HCT116 (cell line): ENCODE results near the gene PRCC. TPM values are rescaled to one million over a fixed set of nuclear protein-coding genes. Genes with fewer than 3 reads are reported as not detected.

Source experiments
- ATAC-seq: fragments of 200-7000 bp; cut with Tn5 transposase; 2 replicates; pipeline ENCODE4 v1.9.1; 2020; ENCODE audit warnings: mild to moderate bottlenecking, moderate library complexity
- BruUV-seq: library from RNA; stranded (reverse); fragments of 400-500 nt; replicated peaks from 2 replicates; lab custom pipeline; 2021; lab: Mats Ljungman, UMichigan
- CTCF ChIA-PET: fragments of 300-600 bp; sonication (Branson Sonifier 250); formaldehyde crosslinking; loops from one replicate; lab custom pipeline; 2021; ENCODE audit warnings: antibody characterized with exemption; lab: Charles Lee
- POLR2A ChIA-PET: fragments of 300-600, 350-600 bp; sonication (Branson Sonifier 250); formaldehyde crosslinking; loops from one replicate; lab custom pipeline; 2021; ENCODE audit warnings: antibody characterized with exemption; lab: Charles Lee
- RAD21 ChIA-PET, 2 experiments: fragments of 300-600 bp; sonication (Branson Sonifier 250); formaldehyde crosslinking; loops; one replicate each; lab custom pipeline; 2023; ENCODE audit warnings: low total read pairs in 2 of 2; ENCODE audit not compliant: uncharacterized antibody in 2 of 2, unreplicated experiment in 2 of 2, low non-redundant PET in 1 of 2; lab: Charles Lee
- DNase-seq: peaks from one replicate; pipeline ENCODE4 v3.0.0-alpha.2; 2010; ENCODE audit warnings: low read depth, low spot score
- H2AFZ ChIP-seq: fragments of 200-600 bp; shearing (Covaris generic), sonication (generic); 2 replicates; pipeline ENCODE4 v1.6.1; 2017; ENCODE audit warnings: low read depth, mixed run types, mixed read lengths, antibody characterized with exemption, low read length; ENCODE audit not compliant: poor library complexity, severe bottlenecking
- H3K27ac ChIP-seq: 2 replicates; pipeline ENCODE4 v1.5.1; 2012; ENCODE audit warnings: low read depth, low read length
- H3K27me3 ChIP-seq: fragments of 200-600 bp; sonication (generic); 2 replicates; pipeline ENCODE4 v1.6.1; 2016; ENCODE audit warnings: mixed run types, low read length, mixed read lengths; ENCODE audit not compliant: insufficient read depth
- H3K36me3 ChIP-seq, 2 experiments: fragments of 200-500 bp in 1 of 2; fragments of 200-600 bp in 1 of 2; sonication (Bioruptor generic) in 1 of 2; sonication (generic) in 1 of 2; 2 replicates each; pipeline versions ENCODE4 v1.5.1 to v1.6.1; 2014 to 2016; ENCODE audit warnings: low read length in 2 of 2, inconsistent platforms in 1 of 2, mixed read lengths in 1 of 2, mixed run types in 1 of 2; ENCODE audit not compliant: insufficient read depth in 2 of 2, control insufficient read depth in 1 of 2
- H3K4me1 ChIP-seq, 2 experiments: fragments of 200-600 bp in 1 of 2; sonication (generic) in 1 of 2; 2 replicates each; pipeline versions ENCODE4 v1.5.1 to v1.6.1; 2012 to 2017; ENCODE audit warnings: low read length in 2 of 2, inconsistent platforms in 1 of 2, mild to moderate bottlenecking in 1 of 2, mixed read lengths in 1 of 2, mixed run types in 1 of 2, moderate library complexity in 1 of 2; ENCODE audit not compliant: insufficient read depth in 2 of 2, control insufficient read depth in 1 of 2
- H3K4me2 ChIP-seq: fragments of 200-600 bp; sonication (generic); 2 replicates; pipeline ENCODE4 v1.6.1; 2017; ENCODE audit warnings: mixed run types, low read length, mixed read lengths
- H3K4me3 ChIP-seq, 2 experiments: fragments of 200-600 bp in 1 of 2; sonication (generic) in 1 of 2; replicated peaks in 1 of 2; 2 replicates each; pipeline ENCODE4 v1.5.1; 2011 to 2016; ENCODE audit warnings: low read length in 2 of 2, control low read depth in 1 of 2, low read depth in 1 of 2, mild to moderate bottlenecking in 1 of 2, mixed read lengths in 1 of 2, mixed run types in 1 of 2
- H3K79me2 ChIP-seq: fragments of 200-600 bp; sonication (generic); 2 replicates; pipeline ENCODE4 v1.6.1; 2017; ENCODE audit warnings: mild to moderate bottlenecking, mixed run types, low read length, moderate library complexity, mixed read lengths; ENCODE audit not compliant: insufficient read depth
- H3K9ac ChIP-seq: fragments of 200-600 bp; sonication (generic); 2 replicates; pipeline ENCODE4 v1.6.1; 2016; ENCODE audit warnings: low read length, mixed read lengths
- H3K9me2 ChIP-seq: fragments of 200-600 bp; sonication (generic), shearing (Covaris generic); 2 replicates; pipeline ENCODE4 v1.6.1; 2017; ENCODE audit warnings: mixed run types, mild to moderate bottlenecking, moderate library complexity; ENCODE audit not compliant: insufficient read depth
- H3K9me3 ChIP-seq, 2 experiments: fragments of 200-500 bp in 1 of 2; fragments of 200-600 bp in 1 of 2; sonication (Bioruptor generic) in 1 of 2; sonication (generic) in 1 of 2; 2 replicates each; pipeline ENCODE4 v1.6.1; 2014 to 2017; ENCODE audit warnings: low read length in 2 of 2, mixed read lengths in 2 of 2, inconsistent platforms in 1 of 2, low read depth in 1 of 2, mild to moderate bottlenecking in 1 of 2, mixed run types in 1 of 2, moderate library complexity in 1 of 2; ENCODE audit not compliant: control insufficient read depth in 1 of 2, insufficient read depth in 1 of 2
- H4K20me1 ChIP-seq: fragments of 200-600 bp; sonication (generic), shearing (Covaris generic); 2 replicates; pipeline ENCODE4 v1.6.1; 2017; ENCODE audit warnings: mixed run types, mild to moderate bottlenecking, moderate library complexity; ENCODE audit not compliant: insufficient read depth
- ATF3 ChIP-seq: IDR thresholded peaks from 2 replicates; pipeline ENCODE4 v1.6.1; 2012
- CBX3 ChIP-seq: IDR thresholded peaks from 2 replicates; pipeline ENCODE4 v1.6.1; 2012; ENCODE audit warnings: low read depth
- CTCF ChIP-seq, 3 experiments: fragments of 200-600 bp in 1 of 3; sonication (generic) in 1 of 3; IDR thresholded peaks in 2 of 3; conservative IDR thresholded peaks in 1 of 3; 2 replicates each; pipeline ENCODE4 v1.5.1; 2012 to 2017; ENCODE audit warnings: low read depth in 2 of 3, low read length in 2 of 3, antibody characterized with exemption in 1 of 3, borderline replicate concordance in 1 of 3, control low read depth in 1 of 3, mild to moderate bottlenecking in 1 of 3, mixed read lengths in 1 of 3, mixed run types in 1 of 3, moderate library complexity in 1 of 3; ENCODE audit not compliant: insufficient read depth in 1 of 3
- EGR1 ChIP-seq: IDR thresholded peaks from 2 replicates; pipeline ENCODE4 v1.6.1; 2012; ENCODE audit warnings: low read depth
- ELF1 ChIP-seq: IDR thresholded peaks from 2 replicates; pipeline ENCODE4 v1.6.1; 2012; ENCODE audit warnings: low read depth, borderline replicate concordance
- EZH2phosphoT487 ChIP-seq: fragments of 200-600 bp; IDR thresholded peaks from 2 replicates; pipeline ENCODE4 v1.6.1; 2018; ENCODE audit warnings: antibody characterized with exemption, borderline replicate concordance
- FOSL1 ChIP-seq: IDR thresholded peaks from 2 replicates; pipeline ENCODE4 v1.6.1; 2012; ENCODE audit warnings: low read depth
- JUND ChIP-seq: IDR thresholded peaks from 2 replicates; pipeline ENCODE4 v1.6.1; 2012
- POLR2A ChIP-seq: IDR thresholded peaks from 2 replicates; pipeline ENCODE4 v1.7.0; 2011; ENCODE audit warnings: borderline replicate concordance; ENCODE audit not compliant: insufficient read depth, insufficient read length; ENCODE audit errors: extremely low read depth
- POLR2AphosphoS5 ChIP-seq: IDR thresholded peaks from 2 replicates; pipeline ENCODE4 v1.6.1; 2011; ENCODE audit warnings: mild to moderate bottlenecking, low read depth, low read length, moderate library complexity
- RAD21 ChIP-seq: IDR thresholded peaks from 2 replicates; pipeline ENCODE4 v1.6.1; 2012; ENCODE audit warnings: low read depth, mild to moderate bottlenecking
- SIN3A ChIP-seq: IDR thresholded peaks from 2 replicates; pipeline ENCODE4 v1.6.1; 2012; ENCODE audit warnings: low read depth
- SP1 ChIP-seq: IDR thresholded peaks from 2 replicates; pipeline ENCODE4 v1.6.1; 2012; ENCODE audit warnings: low read depth
- SRF ChIP-seq: IDR thresholded peaks from 2 replicates; pipeline ENCODE4 v1.6.1; 2012; ENCODE audit warnings: low read depth
- TCF7L2 ChIP-seq: IDR thresholded peaks from 2 replicates; pipeline ENCODE4 v1.7.0; 2011; ENCODE audit warnings: borderline replicate concordance, inconsistent platforms; ENCODE audit not compliant: insufficient read depth, insufficient read length; ENCODE audit errors: extremely low read depth
- YY1 ChIP-seq: IDR thresholded peaks from 2 replicates; pipeline ENCODE4 v1.6.1; 2011; ENCODE audit warnings: low read length, low read depth, moderate library complexity, mild to moderate bottlenecking; ENCODE audit not compliant: insufficient replicate concordance; ENCODE audit errors: extremely low read depth
- ZBTB33 ChIP-seq: IDR thresholded peaks from 2 replicates; pipeline ENCODE4 v1.6.1; 2011; ENCODE audit warnings: mild to moderate bottlenecking, low read length, moderate library complexity; ENCODE audit not compliant: insufficient replicate concordance; ENCODE audit errors: extremely low read depth
- ZFX ChIP-seq: fragments of 450-650 bp; IDR thresholded peaks from 2 replicates; pipeline ENCODE4 v1.6.1; 2017
- intact Hi-C: fragments of 100-400 bp; cut with micrococcal nuclease; formaldehyde crosslinking; loops from 2 replicates; pipeline ENCODE4 v1.10.0; 2022
- total RNA-seq: library from RNA; stranded (reverse); gene quantifications from one replicate; pipeline ENCODE4 v1.2.1, GENCODE V29; 2021; ENCODE audit not compliant: unreplicated experiment

The PRCC gene
- total RNA-seq, 1 experiment from 2014 or later = 78.1 TPM

- BruUV-seq = TSS peak; percentile 56
- no peaks in the 10 kb centered on the region for H3K9me3 ChIP-seq
- peaks cover 27 to 54% of the 10 kb centered on the region in 2 experiments for H3K4me1 ChIP-seq
- CTCF ChIA-PET = interaction anchor here (1.1 to 1.3 kb wide), 4 partner anchors 10 to 63 kb away, joined by 3 read pairs; partner anchors contain the start of genes ISG20L2, METTL25B and MRPL24
- ATAC-seq = no peak
- peak overlapping the region; percentile 67 to 97 for H3K4me3 ChIP-seq
- TF ChIP-seq POLR2AphosphoS5 (no peak; the same call in none of the 2 replicates), RAD21 (no peak), JUND (no peak), TCF7L2 (no peak), ZFX (no peak), CBX3 (no peak), ATF3 (no peak), EGR1 (no peak), SIN3A (no peak), ELF1 (no peak), SP1 (no peak), YY1 (no peak), ZBTB33 (no peak), EZH2phosphoT487 (no peak), POLR2A (no peak), FOSL1 (no peak), SRF (no peak), CTCF (IDR thresholded peaks at IDR 0.05 in 2 of 3, conservative IDR thresholded peaks at IDR 0.05 in 1 of 3; ENCODE audit: borderline replicate concordance in 1 of 3, insufficient read depth in 1 of 3, low read depth in 2 of 3, low read length in 2 of 3) (no peak)
- TF ChIP-seq, all 23 proteins: peak for 0
- peaks cover 76% of the 10 kb centered on the region for H3K79me2 ChIP-seq
- H3K27ac ChIP-seq = peak overlapping the region; percentile 99
- H3K4me2 ChIP-seq = peak overlapping the region; percentile 97
- H3K27me3 ChIP-seq = no peaks in the 10 kb centered on the region
- H3K9me2 ChIP-seq = no peaks in the 10 kb centered on the region
- RAD21 ChIA-PET = interaction anchor here (0.5 to 1.3 kb wide), 2 partner anchors 23 to 774 kb away, joined by 3 read pairs; partner anchors contain the start of genes ISG20L2 (in 1 of the 2) and METTL25B (in 1 of the 2)
- POLR2A ChIA-PET = interaction anchor here (1.2 to 1.9 kb wide), 3 partner anchors 10 to 22 kb away, joined by 4 to 11 read pairs (median 9); partner anchors contain the start of genes ISG20L2, METTL25B, MRPL24 and PRCC
- H3K9ac ChIP-seq = peak overlapping the region; percentile 94
- no peaks in the 10 kb centered on the region for H4K20me1 ChIP-seq
- H3K36me3 ChIP-seq = no peaks in the 10 kb centered on the region; a peak in 1 of 4 replicates
- no peak overlapping the region for H2AFZ ChIP-seq
- intact Hi-C loops = no loop called here
- DNase-seq = no peak
These were observed 16.5 kb upstream of the PRCC start for GRCh38 chr1:156750711-156751450.
